Measurements from ENCODE around the gene COL4A1. TPM values are rescaled to one million over a fixed set of nuclear protein-coding genes. Genes with fewer than 3 reads are reported as not detected.
A peak's percentile ranks its signal among the peaks of the same experiment; 100 is the strongest.

Gene COL4A1
- total and polyA plus RNA-seq, 2 donors from 2014 or later, result 53.0 to 218 TPM

GRCh38 chr13:110236431-110236830 is 70.5 kb downstream of the COL4A1 start:
- Histone ChIP-seq H3K4me1 (ENCODE audit: control insufficient read depth in 2 of 3, insufficient read depth in 2 of 3, low read depth in 1 of 3, low read length in 3 of 3) (peaks cover 4 to 11% (median 7%) of the 10 kb centered on the region in 3 donors), H3K9ac (ENCODE audit: low read length in 3 of 3) (no peak overlapping the region), H3K27ac (ENCODE audit: low read depth in 2 of 2, low read length in 2 of 2) (peak overlapping the region in 1 of 2 donors; percentile 54), H3K4me3 (ENCODE audit: low read length in 3 of 3) (no peak overlapping the region), H3K9me3 (ENCODE audit: control insufficient read depth in 2 of 3, insufficient read depth in 1 of 3, low read length in 3 of 3) (no peaks in the 10 kb centered on the region), H3K27me3 (ENCODE audit: control insufficient read depth, insufficient read depth, low read length) (no peaks in the 10 kb centered on the region), H3K36me3 (ENCODE audit: control insufficient read depth in 2 of 3, insufficient read depth in 3 of 3, low read length in 3 of 3) (peaks cover 0 to 4% (median 3%) of the 10 kb centered on the region in 3 donors)
- DNase-seq, result no peak
- intact Hi-C loops (cut with DNase I), result no loop called here
- TF ChIP-seq CTCF (IDR thresholded peaks at IDR 0.05; ENCODE audit: borderline replicate concordance, extremely low read depth, insufficient read depth), result no peak
- FAIRE-seq, result no peak

- peaks cover 4 to 11% (median 7%) of the 10 kb centered on the region in 3 donors for H3K4me1 ChIP-seq (ENCODE audit: control insufficient read depth in 2 of 3, insufficient read depth in 2 of 3, low read depth in 1 of 3, low read length in 3 of 3)
- DNase-seq, result peak in 1 of 5 donors; percentile 4
- H3K27me3 ChIP-seq (ENCODE audit: control insufficient read depth, insufficient read depth, low read length), result no peaks in the 10 kb centered on the region
- H3K27ac ChIP-seq (ENCODE audit: low read depth in 2 of 2, low read length in 2 of 2), result no peak overlapping the region
- H3K9me3 ChIP-seq (ENCODE audit: control insufficient read depth in 2 of 3, insufficient read depth in 1 of 3, low read length in 3 of 3), result no peaks in the 10 kb centered on the region
- H3K9ac ChIP-seq (ENCODE audit: low read length in 3 of 3), result no peak overlapping the region
- no peak for TF ChIP-seq CTCF (IDR thresholded peaks at IDR 0.05; ENCODE audit: borderline replicate concordance, extremely low read depth, insufficient read depth)
- no peak overlapping the region for H3K4me3 ChIP-seq (ENCODE audit: low read length in 3 of 3)
- peaks cover 2 to 4% (median 3%) of the 10 kb centered on the region in 3 donors for H3K36me3 ChIP-seq (ENCODE audit: control insufficient read depth in 2 of 3, insufficient read depth in 3 of 3, low read length in 3 of 3)
- intact Hi-C loops (cut with DNase I), result no loop called here
- no peak for FAIRE-seq
Measured at GRCh38 chr13:110234532-110234931, 72.4 kb downstream of the COL4A1 start.

DNA sequence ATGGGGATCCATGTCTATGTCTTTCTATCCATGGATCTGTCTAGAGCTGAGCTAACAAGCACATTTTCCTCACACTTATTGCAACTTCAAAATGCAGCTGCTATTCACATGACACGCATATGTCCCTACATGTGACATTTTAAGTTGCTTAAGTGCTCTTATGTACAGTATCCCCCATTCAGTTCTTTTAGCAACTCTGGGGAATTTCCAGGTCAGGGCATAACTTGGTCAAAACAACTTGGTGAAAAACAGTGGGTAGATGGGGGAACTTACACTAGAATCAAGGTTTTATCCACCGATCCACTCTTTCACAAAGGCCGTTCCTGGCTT is 73.0 kb downstream of the COL4A1 start:
- Histone ChIP-seq H3K27ac (ENCODE audit: low read depth in 2 of 2, low read length in 2 of 2) (peak overlapping the region; percentile 8 to 79), H3K9ac (ENCODE audit: low read length in 3 of 3) (no peak overlapping the region), H3K9me3 (ENCODE audit: control insufficient read depth in 2 of 3, insufficient read depth in 1 of 3, low read length in 3 of 3) (no peaks in the 10 kb centered on the region), H3K27me3 (ENCODE audit: control insufficient read depth, insufficient read depth, low read length) (no peaks in the 10 kb centered on the region), H3K36me3 (ENCODE audit: control insufficient read depth in 2 of 3, insufficient read depth in 3 of 3, low read length in 3 of 3) (peaks cover 2 to 4% (median 3%) of the 10 kb centered on the region in 3 donors), H3K4me3 (ENCODE audit: low read length in 3 of 3) (no peak overlapping the region), H3K4me1 (ENCODE audit: control insufficient read depth in 2 of 3, insufficient read depth in 2 of 3, low read depth in 1 of 3, low read length in 3 of 3) (peaks cover 4 to 7% (median 6%) of the 10 kb centered on the region in 3 donors)
- FAIRE-seq (no peak), DNase-seq (peak in 1 of 5 donors; percentile 4)
- no peak for TF ChIP-seq CTCF (IDR thresholded peaks at IDR 0.05; ENCODE audit: borderline replicate concordance, extremely low read depth, insufficient read depth)
- intact Hi-C loops (cut with DNase I), result no loop called here
